OCI-LY7 (cell line): Measurements from ENCODE around the gene MSRB3. TPM values are rescaled to one million over a fixed set of nuclear protein-coding genes. Genes with fewer than 3 reads are reported as not detected.

Source experiments
- BruUV-seq: library from RNA; stranded (reverse); fragments of 400-500 nt; replicated peaks from 2 replicates; lab custom pipeline; 2021; lab: Mats Ljungman, UMichigan
- CTCF ChIA-PET: fragments of 300-600 bp; sonication (Branson Sonifier 250); formaldehyde crosslinking; loops from one replicate; lab custom pipeline; 2022; ENCODE audit warnings: antibody characterized with exemption; ENCODE audit not compliant: unreplicated experiment; lab: Charles Lee
- POLR2A ChIA-PET: fragments of 300-600 bp; sonication (Branson Sonifier 250); formaldehyde crosslinking; loops from one replicate; lab custom pipeline; 2022; ENCODE audit warnings: antibody characterized with exemption; lab: Charles Lee
- DNase-seq: peaks from one replicate; pipeline ENCODE4 v3.0.0-alpha.2; 2015; ENCODE audit warnings: low spot score
- H2AFZ ChIP-seq: fragments of 200-600 bp; sonication (generic), shearing (Covaris generic); 2 replicates; pipeline ENCODE4 v1.6.1; 2014; ENCODE audit warnings: mild to moderate bottlenecking, antibody characterized with exemption, low read length, moderate library complexity
- H3K27ac ChIP-seq: fragments of 200-600 bp; sonication (generic); 2 replicates; pipeline ENCODE4 v1.5.1; 2014; ENCODE audit warnings: mixed run types, low read depth, mild to moderate bottlenecking, moderate library complexity, low read length, inconsistent platforms; ENCODE audit not compliant: poor library complexity, severe bottlenecking
- H3K36me3 ChIP-seq: fragments of 200-600 bp; sonication (generic); 2 replicates; pipeline ENCODE4 v1.6.1; 2014; ENCODE audit warnings: mild to moderate bottlenecking, antibody characterized with exemption, low read length, moderate library complexity, mixed read lengths; ENCODE audit not compliant: insufficient read depth
- H3K4me1 ChIP-seq: fragments of 200-600 bp; sonication (generic); 2 replicates; pipeline ENCODE4 v1.5.1; 2014; ENCODE audit warnings: mild to moderate bottlenecking, low read length; ENCODE audit not compliant: insufficient read depth, poor library complexity, severe bottlenecking
- H3K4me2 ChIP-seq: fragments of 200-600 bp; sonication (generic); 2 replicates; pipeline ENCODE4 v1.6.1; 2014; ENCODE audit warnings: mild to moderate bottlenecking, low read length
- H3K4me3 ChIP-seq: fragments of 200-600 bp; sonication (generic); 2 replicates; pipeline ENCODE4 v1.5.1; 2014; ENCODE audit warnings: mild to moderate bottlenecking, low read depth, low read length; ENCODE audit not compliant: poor library complexity, severe bottlenecking
- H3K79me2 ChIP-seq: fragments of 200-600 bp; sonication (generic); 2 replicates; pipeline ENCODE4 v1.6.1; 2016; ENCODE audit warnings: low read depth, mild to moderate bottlenecking, low read length, moderate library complexity, mixed read lengths; ENCODE audit not compliant: insufficient read depth
- H3K9me2 ChIP-seq: fragments of 200-600 bp; sonication (generic); 2 replicates; pipeline ENCODE4 v1.6.1; 2016; ENCODE audit warnings: mild to moderate bottlenecking, low read length, mixed read lengths; ENCODE audit not compliant: insufficient read depth
- H3K9me3 ChIP-seq: fragments of 200-600 bp; sonication (generic); 2 replicates; pipeline ENCODE4 v1.6.1; 2014; ENCODE audit warnings: mild to moderate bottlenecking, mixed run types, low read length, mixed read lengths
- H4K20me1 ChIP-seq: fragments of 200-600 bp; sonication (generic); 2 replicates; pipeline ENCODE4 v1.6.1; 2014; ENCODE audit warnings: mild to moderate bottlenecking, antibody characterized with exemption, low read length, moderate library complexity, mixed read lengths; ENCODE audit not compliant: insufficient read depth
- CTCF ChIP-seq: fragments of 200-600 bp; sonication (generic); conservative IDR thresholded peaks from 2 replicates; pipeline ENCODE4 v1.5.1; 2014; ENCODE audit warnings: mild to moderate bottlenecking, antibody characterized with exemption, low read length, moderate library complexity, mixed read lengths
- EZH2phosphoT487 ChIP-seq: fragments of 200-600 bp; sonication (generic); IDR thresholded peaks from 2 replicates; pipeline ENCODE4 v1.6.1; 2018; ENCODE audit warnings: low read depth, borderline replicate concordance, mild to moderate bottlenecking, mixed run types, antibody characterized with exemption, low read length, moderate library complexity, mixed read lengths
- intact Hi-C: fragments of 100-400 bp; cut with micrococcal nuclease; formaldehyde crosslinking; loops from one replicate; pipeline ENCODE4 v1.10.0; 2022; ENCODE audit not compliant: unreplicated experiment
- total RNA-seq, 2 experiments: library from RNA; depleted of rRNA in 1 of 2; stranded (reverse); fragments of >200 nt in 1 of 2; shearing (Covaris generic) in 1 of 2; gene quantifications; 2 replicates each; pipeline ENCODE4 v1.2.3, GENCODE V29; 2014 to 2022

Gene MSRB3
- total RNA-seq, 2 experiments from 2014 or later, result not detected

GRCh38 chr12:65330331-65330730, 51.8 kb downstream of the MSRB3 start:
- TF ChIP-seq CTCF (no peak), EZH2phosphoT487 (no peak)
- H3K4me2 ChIP-seq, result no peak overlapping the region
- ChIA-PET POLR2A (interaction anchor here (0.5 kb wide), 1 partner anchor 143 kb away, joined by 3 read pairs; no protein-coding TSS in a partner anchor), CTCF (no interaction called here)
- no peaks in the 10 kb centered on the region for H3K9me2 ChIP-seq
- H3K4me1 ChIP-seq, result no peaks in the 10 kb centered on the region
- H3K9me3 ChIP-seq, result no peaks in the 10 kb centered on the region
- H3K4me3 ChIP-seq, result no peak overlapping the region
- H3K79me2 ChIP-seq, result no peaks in the 10 kb centered on the region
- no peak overlapping the region for H2AFZ ChIP-seq
- H3K36me3 ChIP-seq, result no peaks in the 10 kb centered on the region
- no peak for DNase-seq
- no peak overlapping the region for H3K27ac ChIP-seq
- no TSS peak for BruUV-seq
- intact Hi-C loops, result no loop called here
- no peaks in the 10 kb centered on the region for H4K20me1 ChIP-seq

GRCh38 chr12:65331456-65331855, 53.0 kb downstream of the MSRB3 start:
- intact Hi-C loops, result no loop called here

More at GRCh38 chr12:65331456-65331855, 53.0 kb downstream of the MSRB3 start:
- no TSS peak for BruUV-seq
- ChIA-PET POLR2A (interaction anchor here (0.7 kb wide), 1 partner anchor 96 kb away, joined by 4 read pairs; no protein-coding TSS in a partner anchor), CTCF (no interaction called here)
- Histone ChIP-seq H3K4me2 (no peak overlapping the region), H4K20me1 (no peaks in the 10 kb centered on the region), H3K79me2 (no peaks in the 10 kb centered on the region), H3K4me3 (no peak overlapping the region), H3K27ac (no peak overlapping the region), H3K9me2 (no peaks in the 10 kb centered on the region), H3K9me3 (no peaks in the 10 kb centered on the region), H3K36me3 (no peaks in the 10 kb centered on the region), H2AFZ (no peak overlapping the region), H3K4me1 (no peaks in the 10 kb centered on the region)
- DNase-seq, result no peak
- no peak for TF ChIP-seq EZH2phosphoT487
- no peak for TF ChIP-seq CTCF
